ENCODE data around the gene KRT23. TPM values are rescaled to one million over a fixed set of nuclear protein-coding genes. Genes with fewer than 3 reads are reported as not detected.

KRT23 gene
- total RNA-seq, 2 experiments from 2014 or later = not detected

DNA sequence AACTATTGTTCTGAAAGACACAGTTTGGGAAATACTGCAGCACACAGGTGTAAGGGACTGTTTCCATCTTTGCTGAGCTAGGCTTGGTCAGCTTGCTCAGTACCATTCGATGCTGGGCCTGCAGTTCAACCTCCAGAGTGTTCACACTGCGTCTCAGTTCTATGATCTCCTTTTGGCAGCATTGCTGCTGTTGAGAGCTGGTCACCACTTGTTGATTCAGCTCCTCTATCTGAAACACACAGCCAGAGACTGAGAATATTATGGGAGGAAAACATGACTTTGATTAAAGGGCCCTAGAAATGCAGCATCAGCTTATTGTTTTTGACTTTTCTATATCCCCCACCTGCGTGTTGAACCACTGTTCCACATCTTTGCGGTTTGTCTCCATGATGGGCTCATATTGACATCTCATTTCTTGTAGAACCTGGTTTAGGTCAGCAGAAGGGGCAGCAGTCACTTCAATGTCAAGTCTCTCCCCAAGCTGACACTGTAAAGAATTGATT lies 24.7 kb upstream of the KRT23 start:
- POLR2A ChIA-PET = interaction anchor here (0.5 kb wide), 1 partner anchor 369 kb away, joined by 3 read pairs; no protein-coding TSS in a partner anchor
- H3K4me3 Mint-ChIP-seq = no peak overlapping the region

GRCh38 chr17:40961591-40961990 lies 24.1 kb upstream of the KRT23 start:
- no peak for DNase-seq
- POLR2A ChIA-PET = interaction anchor here (0.5 kb wide), 1 partner anchor 370 kb away, joined by 3 read pairs; no protein-coding TSS in a partner anchor
- CTCF ChIA-PET = interaction anchor here (0.7 to 1.5 kb wide), 5 partner anchors 9 to 408 kb away, joined by 3 to 5 read pairs (median 3); partner anchors contain the start of gene KRT33B
- no peak for ATAC-seq
- peaks cover 5% of the 10 kb centered on the region for H3K27me3 Mint-ChIP-seq
- no peak overlapping the region for H3K27ac Mint-ChIP-seq
- intact Hi-C loops (cut with DNase I, micrococcal nuclease) = no loop called here
- H3K4me1 Mint-ChIP-seq = peaks cover 7% of the 10 kb centered on the region
- H3K9me3 Mint-ChIP-seq (ENCODE audit: low read depth) = no peaks in the 10 kb centered on the region
- H3K4me3 Mint-ChIP-seq = no peak overlapping the region
- no peaks in the 10 kb centered on the region for H3K36me3 Mint-ChIP-seq (ENCODE audit: low read depth)

More for the DNA sequence above, 24.7 kb upstream of the KRT23 start:
- no peak for ATAC-seq
- Mint-ChIP-seq H3K27ac (no peak overlapping the region), H3K9me3 (ENCODE audit: low read depth) (no peaks in the 10 kb centered on the region), H3K4me1 (peaks cover 7% of the 10 kb centered on the region), H3K36me3 (ENCODE audit: low read depth) (no peaks in the 10 kb centered on the region), H3K27me3 (peaks cover 5% of the 10 kb centered on the region)
- CTCF ChIA-PET = interaction anchor here (0.7 to 1.5 kb wide), 6 partner anchors 10 to 408 kb away, joined by 3 to 5 read pairs (median 3); partner anchors contain the start of gene KRT33B
- intact Hi-C loops (cut with DNase I, micrococcal nuclease) = no loop called here
- DNase-seq = no peak

DNA sequence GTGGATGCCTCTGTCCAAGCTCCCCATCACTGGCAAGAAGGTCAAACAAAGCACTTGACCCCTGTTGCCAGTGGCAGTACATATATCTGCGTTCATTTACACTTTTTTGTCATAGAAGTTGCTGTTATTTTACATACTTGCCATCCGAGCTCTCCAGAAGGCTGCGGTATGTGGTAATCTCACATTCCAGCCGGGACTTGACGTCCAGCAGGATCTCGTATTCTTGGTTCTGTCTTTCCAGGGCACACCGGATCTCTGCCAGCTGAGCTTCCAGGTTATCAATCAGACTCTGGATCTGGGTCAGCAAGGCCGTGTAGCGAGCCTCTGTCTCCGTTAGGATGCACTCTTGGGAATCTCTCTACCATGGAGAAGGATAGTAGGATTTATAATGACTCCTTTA lies 22.7 kb upstream of the KRT23 start:
- H3K36me3 Mint-ChIP-seq (ENCODE audit: low read depth) = no peaks in the 10 kb centered on the region
- peaks cover 7% of the 10 kb centered on the region for H3K27me3 Mint-ChIP-seq
- ChIA-PET CTCF (interaction anchor here (0.7 kb wide), 1 partner anchor 139 kb away, joined by 3 read pairs; no protein-coding TSS in a partner anchor), POLR2A (no interaction called here)
- intact Hi-C loops (cut with DNase I, micrococcal nuclease) = no loop called here
- no peaks in the 10 kb centered on the region for H3K9me3 Mint-ChIP-seq (ENCODE audit: low read depth)
- no peak overlapping the region for H3K27ac Mint-ChIP-seq
- DNase-seq = no peak
- no peak for ATAC-seq
- no peak overlapping the region for H3K4me3 Mint-ChIP-seq
- H3K4me1 Mint-ChIP-seq = peaks cover 7% of the 10 kb centered on the region

DNA sequence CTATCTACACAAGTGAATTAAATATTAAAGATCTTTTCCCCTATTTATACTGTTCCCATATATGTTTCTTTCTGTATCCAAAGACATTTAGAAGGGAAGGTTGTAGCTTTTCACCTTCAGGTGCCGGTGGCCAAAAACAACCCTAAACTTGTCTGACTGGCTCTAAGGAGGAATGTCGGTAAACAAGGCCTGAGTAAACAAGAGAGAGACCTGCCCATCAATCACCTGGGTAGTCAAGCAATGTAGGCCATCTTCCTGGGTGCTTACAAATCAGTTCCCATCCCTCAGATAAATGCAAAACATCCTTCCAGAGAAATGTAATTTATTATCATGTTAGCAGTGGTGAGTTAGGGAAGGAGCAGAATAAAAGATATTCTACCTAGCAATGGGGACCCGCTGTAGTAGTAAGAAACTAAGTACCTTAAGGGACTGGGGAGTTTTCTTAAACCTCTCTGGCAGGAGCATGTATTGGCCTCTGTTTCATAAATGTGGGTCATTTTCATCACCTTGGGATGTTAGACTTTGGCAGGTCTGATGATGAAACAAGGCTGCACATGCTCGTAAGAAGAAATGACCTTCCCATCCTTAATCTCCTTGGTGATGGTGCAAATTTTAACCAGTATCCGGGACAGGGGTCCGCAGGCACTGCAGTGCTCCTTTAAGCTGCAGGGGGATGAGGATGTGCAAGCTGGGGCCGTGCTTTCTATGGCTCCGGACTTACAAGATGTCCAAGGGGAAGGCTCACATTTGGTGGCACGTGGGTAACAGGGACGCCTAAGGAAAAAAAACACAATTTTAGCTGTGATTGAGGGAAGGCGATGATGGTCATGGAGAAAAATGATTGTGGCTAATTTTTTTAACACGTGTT lies 20.9 kb upstream of the KRT23 start:
- Mint-ChIP-seq H3K27me3 (peaks cover 12% of the 10 kb centered on the region), H3K36me3 (ENCODE audit: low read depth) (no peaks in the 10 kb centered on the region), H3K4me3 (no peak overlapping the region), H3K9me3 (ENCODE audit: low read depth) (no peaks in the 10 kb centered on the region), H3K27ac (no peak overlapping the region), H3K4me1 (peaks cover 2% of the 10 kb centered on the region)
- intact Hi-C loops (cut with DNase I, micrococcal nuclease) = no loop called here
- CTCF ChIA-PET = interaction anchor here (0.6 kb wide), 1 partner anchor 133 kb away, joined by 5 read pairs; no protein-coding TSS in a partner anchor
- POLR2A ChIA-PET = no interaction called here
- no peak for DNase-seq
- no peak for ATAC-seq

- Mint-ChIP-seq H3K36me3 (ENCODE audit: low read depth) (no peaks in the 10 kb centered on the region), H3K27ac (no peak overlapping the region), H3K4me3 (no peak overlapping the region), H3K4me1 (peaks cover 2% of the 10 kb centered on the region), H3K9me3 (ENCODE audit: low read depth) (no peaks in the 10 kb centered on the region), H3K27me3 (peaks cover 12% of the 10 kb centered on the region)
- POLR2A ChIA-PET = no interaction called here
- intact Hi-C loops (cut with DNase I, micrococcal nuclease) = no loop called here
- DNase-seq (no peak), ATAC-seq (no peak)
- CTCF ChIA-PET = interaction anchor here (0.6 to 1.6 kb wide), 4 partner anchors 8 to 591 kb away, joined by 3 to 5 read pairs (median 3); partner anchors contain the start of gene KRT12
Observed at GRCh38 chr17:40956401-40957254, 19.2 kb upstream of the KRT23 start.

- H3K27ac Mint-ChIP-seq = no peak overlapping the region
- ChIA-PET CTCF (no interaction called here), POLR2A (no interaction called here)
- ATAC-seq (peak; percentile 64), DNase-seq (peak; percentile 23)
- no peak overlapping the region for H3K4me3 Mint-ChIP-seq
- H3K36me3 Mint-ChIP-seq (ENCODE audit: low read depth) = no peaks in the 10 kb centered on the region
- intact Hi-C loops (cut with DNase I, micrococcal nuclease) = no loop called here
- H3K4me1 Mint-ChIP-seq = no peaks in the 10 kb centered on the region
- no peaks in the 10 kb centered on the region for H3K9me3 Mint-ChIP-seq (ENCODE audit: low read depth)
- peaks cover 23% of the 10 kb centered on the region for H3K27me3 Mint-ChIP-seq
Observed at GRCh38 chr17:40953881-40954280, 16.4 kb upstream of the KRT23 start.

GRCh38 chr17:40952661-40953060 lies 15.2 kb upstream of the KRT23 start:
- DNase-seq (no peak), ATAC-seq (no peak)
- peaks cover 30% of the 10 kb centered on the region for H3K27me3 Mint-ChIP-seq
- no peak overlapping the region for H3K4me3 Mint-ChIP-seq
- intact Hi-C loops (cut with DNase I, micrococcal nuclease) = no loop called here
- no peaks in the 10 kb centered on the region for H3K4me1 Mint-ChIP-seq
- no peaks in the 10 kb centered on the region for H3K36me3 Mint-ChIP-seq (ENCODE audit: low read depth)
- POLR2A ChIA-PET = interaction anchor here (0.6 to 0.7 kb wide), 2 partner anchors 376 to 553 kb away, joined by 3 read pairs; partner anchors contain the start of gene KRT13
- no peaks in the 10 kb centered on the region for H3K9me3 Mint-ChIP-seq (ENCODE audit: low read depth)
- CTCF ChIA-PET = interaction anchor here (0.7 to 0.9 kb wide), 2 partner anchors 9 to 137 kb away, joined by 3 read pairs; no protein-coding TSS in a partner anchor
- H3K27ac Mint-ChIP-seq = no peak overlapping the region

DNA sequence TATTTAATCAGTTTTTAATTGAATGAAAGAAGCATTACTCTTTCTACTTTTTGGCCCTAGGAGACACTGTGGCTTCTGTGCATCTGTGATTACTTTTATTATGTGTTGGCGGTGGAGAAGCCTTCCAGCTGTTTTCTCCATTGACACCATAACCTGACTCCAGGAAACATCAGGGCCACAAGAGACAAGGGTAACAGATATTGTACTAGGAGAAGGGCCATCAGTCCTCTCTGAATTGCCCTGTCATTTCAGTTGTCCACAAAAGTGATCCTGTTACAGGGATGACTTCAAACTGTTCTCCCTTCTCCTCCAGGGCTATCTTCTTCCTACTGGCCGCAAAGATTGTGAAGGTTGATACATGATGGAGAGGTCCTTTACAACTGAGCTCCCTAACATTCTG lies 14.7 kb upstream of the KRT23 start:
- peaks cover 33% of the 10 kb centered on the region for H3K27me3 Mint-ChIP-seq
- ChIA-PET CTCF (interaction anchor here (0.7 kb wide), 1 partner anchor 9 kb away, joined by 3 read pairs; no protein-coding TSS in a partner anchor), POLR2A (interaction anchor here (0.7 kb wide), 1 partner anchor 553 kb away, joined by 3 read pairs; the partner anchor contains the start of gene KRT13)
- no peaks in the 10 kb centered on the region for H3K4me1 Mint-ChIP-seq
- no peak for DNase-seq
- H3K4me3 Mint-ChIP-seq = no peak overlapping the region
- H3K36me3 Mint-ChIP-seq (ENCODE audit: low read depth) = no peaks in the 10 kb centered on the region
- intact Hi-C loops (cut with DNase I, micrococcal nuclease) = no loop called here
- H3K27ac Mint-ChIP-seq = no peak overlapping the region
- no peak for ATAC-seq
- H3K9me3 Mint-ChIP-seq (ENCODE audit: low read depth) = no peaks in the 10 kb centered on the region

DNA sequence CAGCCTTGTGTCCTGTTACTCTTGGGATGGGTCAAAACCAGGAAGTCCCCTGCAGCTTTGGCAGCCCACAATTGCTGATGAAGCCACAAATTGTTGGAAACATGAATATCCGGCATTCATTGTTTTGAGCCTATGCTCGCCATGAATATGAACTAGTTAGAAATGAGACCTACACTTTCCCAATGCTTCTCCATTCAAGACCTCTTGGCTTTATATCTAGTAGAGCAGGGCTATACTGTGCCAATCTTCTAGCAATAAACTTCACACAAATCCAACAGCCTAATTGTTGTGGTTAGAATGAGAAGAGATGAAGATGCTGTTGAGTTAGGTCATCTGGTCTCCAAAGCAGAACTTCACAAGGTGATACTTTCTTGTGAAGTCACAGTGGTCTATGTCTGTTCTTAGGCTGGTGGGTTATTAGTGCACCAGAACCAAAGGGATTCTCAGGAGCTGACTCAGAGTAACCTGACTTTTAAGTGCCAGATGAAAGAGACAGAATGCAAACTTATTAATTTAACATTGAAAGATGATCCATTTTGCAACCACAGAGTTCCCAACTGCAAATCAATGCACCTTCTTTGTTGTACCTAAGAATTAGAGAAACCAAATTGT lies 13.7 kb upstream of the KRT23 start:
- ChIA-PET CTCF (interaction anchor here (0.6 kb wide), 1 partner anchor 94 kb away, joined by 3 read pairs; no protein-coding TSS in a partner anchor), POLR2A (no interaction called here)
- Mint-ChIP-seq H3K4me3 (no peak overlapping the region), H3K4me1 (no peaks in the 10 kb centered on the region), H3K27ac (no peak overlapping the region), H3K9me3 (ENCODE audit: low read depth) (no peaks in the 10 kb centered on the region), H3K36me3 (ENCODE audit: low read depth) (no peaks in the 10 kb centered on the region), H3K27me3 (peaks cover 41% of the 10 kb centered on the region)
- intact Hi-C loops (cut with DNase I, micrococcal nuclease) = no loop called here
- no peak for DNase-seq
- ATAC-seq = no peak

GRCh38 chr17:40950176-40950575 lies 12.7 kb upstream of the KRT23 start:
- Mint-ChIP-seq H3K9me3 (ENCODE audit: low read depth) (no peaks in the 10 kb centered on the region), H3K36me3 (ENCODE audit: low read depth) (no peaks in the 10 kb centered on the region), H3K27ac (no peak overlapping the region), H3K4me3 (no peak overlapping the region), H3K27me3 (peaks cover 43% of the 10 kb centered on the region), H3K4me1 (no peaks in the 10 kb centered on the region)
- ATAC-seq (no peak), DNase-seq (no peak)
- POLR2A ChIA-PET = no interaction called here
- intact Hi-C loops (cut with DNase I, micrococcal nuclease) = no loop called here
- CTCF ChIA-PET = no interaction called here

DNA sequence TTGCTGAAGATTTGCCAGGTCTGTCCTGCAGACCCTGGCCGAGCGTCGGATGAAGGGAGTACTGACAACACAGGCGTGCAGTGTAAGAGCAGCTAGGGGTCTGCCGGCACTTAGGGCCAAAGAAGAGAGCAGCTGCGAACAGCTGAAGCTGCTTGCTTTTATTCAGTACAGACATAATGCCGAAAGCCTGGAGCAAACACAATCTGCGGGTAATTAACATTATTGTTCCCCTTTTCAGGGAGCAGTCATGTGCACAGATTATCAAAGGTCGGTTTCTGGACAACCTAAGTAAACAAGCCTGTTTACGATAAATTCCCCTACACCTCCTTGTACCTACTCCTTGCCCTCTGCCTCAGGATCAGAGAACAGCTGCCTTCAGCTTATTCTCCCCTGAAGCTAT lies 12.0 kb upstream of the KRT23 start:
- H3K27ac Mint-ChIP-seq = no peak overlapping the region
- DNase-seq = no peak
- peaks cover 44% of the 10 kb centered on the region for H3K27me3 Mint-ChIP-seq
- no peaks in the 10 kb centered on the region for H3K9me3 Mint-ChIP-seq (ENCODE audit: low read depth)
- ChIA-PET POLR2A (no interaction called here), CTCF (no interaction called here)
- no peak overlapping the region for H3K4me3 Mint-ChIP-seq
- no peaks in the 10 kb centered on the region for H3K4me1 Mint-ChIP-seq
- intact Hi-C loops (cut with DNase I, micrococcal nuclease) = no loop called here
- ATAC-seq = no peak
- no peaks in the 10 kb centered on the region for H3K36me3 Mint-ChIP-seq (ENCODE audit: low read depth)

All from activated CD4-positive, alpha-beta T cell treated with anti-CD3 and anti-CD28 coated beads for 36 hours (primary cell).